HEK293 (cell line): ENCODE results near the gene ALPK3.

Experiments used
- CTCF ChIA-PET: fragments of 350-600 bp; formaldehyde crosslinking; extraction: SDS; loops from one replicate; lab custom pipeline; 2021; ENCODE audit warnings: antibody characterized with exemption; lab: Yijun Ruan, JAX
- POLR2A ChIA-PET: fragments of 300-600 bp; formaldehyde crosslinking; extraction: SDS; loops from one replicate; lab custom pipeline; 2020; ENCODE audit warnings: antibody characterized with exemption, inconsistent platforms; lab: Yijun Ruan, JAX
- H3K27ac ChIP-seq: fragments of 200-500 bp; sonication (Bioruptor generic); 2 replicates; pipeline ENCODE4 v1.5.1; 2014; ENCODE audit warnings: low read depth, low read length, control low read depth, inconsistent platforms; ENCODE audit errors: extremely low read depth
- H3K36me3 ChIP-seq, 2 experiments: fragments of 200-500 bp in 1 of 2; sonication (Bioruptor generic) in 1 of 2; 1 replicate in 1 of 2; 2 replicates in 1 of 2; pipeline ENCODE4 v1.5.1; 2014 to 2017; ENCODE audit warnings: inconsistent platforms in 2 of 2, low read length in 2 of 2; ENCODE audit not compliant: control insufficient read depth in 2 of 2, insufficient read depth in 1 of 2
- H3K4me1 ChIP-seq: fragments of 200-500 bp; sonication (Bioruptor generic); 2 replicates; pipeline ENCODE4 v1.5.1; 2014; ENCODE audit warnings: mild to moderate bottlenecking, low read length, inconsistent platforms; ENCODE audit not compliant: control insufficient read depth, insufficient read depth
- H3K4me3 ChIP-seq: 2 replicates; pipeline ENCODE4 v1.5.1; 2011; ENCODE audit warnings: low read depth, mild to moderate bottlenecking, control low read depth, low read length, moderate library complexity
- H3K9me3 ChIP-seq: fragments of 200-500 bp; sonication (Bioruptor generic); 2 replicates; pipeline ENCODE4 v1.5.1; 2014; ENCODE audit warnings: low read depth, low read length, inconsistent platforms; ENCODE audit not compliant: control insufficient read depth, insufficient read depth
- BCL11A ChIP-seq: fragments of 450-650 bp; formaldehyde crosslinking; IDR thresholded peaks from 2 replicates; pipeline ENCODE4 v1.5.1; 2016; ENCODE audit warnings: low read depth, missing biosample characterization, missing genetic modification characterization
- CTCF ChIP-seq: fragments of 450-650 bp; formaldehyde crosslinking; IDR thresholded peaks from 2 replicates; pipeline ENCODE4 v1.5.1; 2016; ENCODE audit warnings: missing biosample characterization, missing genetic modification characterization
- KLF7 ChIP-seq: fragments of 450-650 bp; formaldehyde crosslinking; IDR thresholded peaks from 2 replicates; pipeline ENCODE4 v1.5.1; 2016; ENCODE audit warnings: missing biosample characterization, missing genetic modification characterization, borderline replicate concordance
- MZF1 ChIP-seq: fragments of 450-650 bp; formaldehyde crosslinking; IDR thresholded peaks from 2 replicates; pipeline ENCODE4 v1.5.1; 2017; ENCODE audit warnings: missing biosample characterization, missing genetic modification characterization, borderline replicate concordance
- REPIN1 ChIP-seq: fragments of 450-650 bp; formaldehyde crosslinking; IDR thresholded peaks from 2 replicates; pipeline ENCODE4 v1.5.1; 2017; ENCODE audit warnings: missing biosample characterization, missing genetic modification characterization, low read depth
- SCRT1 ChIP-seq: fragments of 450-650 bp; formaldehyde crosslinking; IDR thresholded peaks from 2 replicates; pipeline ENCODE4 v1.5.1; 2016; ENCODE audit warnings: missing biosample characterization, missing genetic modification characterization, borderline replicate concordance
- ZBTB21 ChIP-seq: fragments of 450-650 bp; formaldehyde crosslinking; IDR thresholded peaks from 2 replicates; pipeline ENCODE4 v1.5.1; 2017; ENCODE audit warnings: missing biosample characterization, missing genetic modification characterization
- ZNF133 ChIP-seq: fragments of 450-650 bp; formaldehyde crosslinking; IDR thresholded peaks from 2 replicates; pipeline ENCODE4 v1.5.1; 2016; ENCODE audit warnings: missing biosample characterization, missing genetic modification characterization
- ZNF16 ChIP-seq: fragments of 450-650 bp; formaldehyde crosslinking; IDR thresholded peaks from 2 replicates; pipeline ENCODE4 v1.5.1; 2016; ENCODE audit warnings: low read depth, missing biosample characterization, missing genetic modification characterization
- ZNF169 ChIP-seq: fragments of 450-650 bp; formaldehyde crosslinking; IDR thresholded peaks from 2 replicates; pipeline ENCODE4 v1.5.1; 2016; ENCODE audit warnings: missing biosample characterization, missing genetic modification characterization
- ZNF239 ChIP-seq: fragments of 450-650 bp; formaldehyde crosslinking; IDR thresholded peaks from 2 replicates; pipeline ENCODE4 v1.5.1; 2016; ENCODE audit warnings: missing biosample characterization, missing genetic modification characterization
- ZNF302 ChIP-seq: fragments of 450-650 bp; formaldehyde crosslinking; IDR thresholded peaks from 2 replicates; pipeline ENCODE4 v1.5.1; 2016; ENCODE audit warnings: missing biosample characterization, missing genetic modification characterization, low read depth
- ZNF404 ChIP-seq: fragments of 450-650 bp; formaldehyde crosslinking; IDR thresholded peaks from 2 replicates; pipeline ENCODE4 v1.5.1; 2017; ENCODE audit warnings: missing biosample characterization, missing genetic modification characterization
- ZNF626 ChIP-seq: fragments of 450-650 bp; sonication (Bioruptor Pico); formaldehyde crosslinking; IDR thresholded peaks from 2 replicates; pipeline ENCODE4 v1.5.1; 2018; ENCODE audit warnings: missing biosample characterization, missing genetic modification characterization, inconsistent platforms
- ZNF664 ChIP-seq: fragments of 450-650 bp; formaldehyde crosslinking; IDR thresholded peaks from 2 replicates; pipeline ENCODE4 v1.5.1; 2016; ENCODE audit warnings: missing biosample characterization, missing genetic modification characterization
- ZNF704 ChIP-seq: fragments of 450-650 bp; formaldehyde crosslinking; IDR thresholded peaks from 2 replicates; pipeline ENCODE4 v1.5.1; 2016; ENCODE audit warnings: missing biosample characterization, missing genetic modification characterization
- ZSCAN30 ChIP-seq: fragments of 450-650 bp; IDR thresholded peaks from 2 replicates; pipeline ENCODE4 v1.5.1; 2018; ENCODE audit warnings: missing biosample characterization, mild to moderate bottlenecking, missing genetic modification characterization, moderate library complexity

ALPK3 gene

GRCh38 chr15:84891339-84891738, 74.2 kb downstream of the ALPK3 start:
- no peaks in the 10 kb centered on the region for H3K4me1 ChIP-seq
- TF ChIP-seq ZNF239 (tag by site-specific recombination) = no peak
- CTCF ChIA-PET = interaction anchor here (0.6 to 1.3 kb wide), 2 partner anchors 13 to 14 kb away, joined by 3 to 8 read pairs; no protein-coding TSS in a partner anchor
- H3K36me3 ChIP-seq = no peaks in the 10 kb centered on the region
- H3K27ac ChIP-seq = no peak overlapping the region
- no peak overlapping the region for H3K4me3 ChIP-seq
- POLR2A ChIA-PET = no interaction called here
- no peaks in the 10 kb centered on the region for H3K9me3 ChIP-seq

- H3K27ac ChIP-seq = no peak overlapping the region
- no peak for TF ChIP-seq REPIN1 (tag by site-specific recombination)
- TF ChIP-seq ZNF302 (tag by site-specific recombination) = no peak
- no peak for TF ChIP-seq CTCF (tag by site-specific recombination)
- TF ChIP-seq BCL11A = no peak
- TF ChIP-seq ZNF133 = no peak
- no peak for TF ChIP-seq ZNF16
- TF ChIP-seq ZNF404 (tag by site-specific recombination) = no peak
- no peak for TF ChIP-seq SCRT1 (tag by site-specific recombination)
- no peak for TF ChIP-seq ZBTB21 (tag by site-specific recombination)
- TF ChIP-seq ZNF626 (tag by site-specific recombination) = no peak
- TF ChIP-seq ZNF664 (tag by site-specific recombination) = no peak
- TF ChIP-seq KLF7 = no peak
- POLR2A ChIA-PET = interaction anchor here (0.6 kb wide), 1 partner anchor 13 kb away, joined by 3 read pairs; no protein-coding TSS in a partner anchor
- no peaks in the 10 kb centered on the region for H3K4me1 ChIP-seq
- H3K36me3 ChIP-seq = no peaks in the 10 kb centered on the region
- no peak overlapping the region for H3K4me3 ChIP-seq
- no peaks in the 10 kb centered on the region for H3K9me3 ChIP-seq
- CTCF ChIA-PET = no interaction called here
Measured at GRCh38 chr15:84892786-84893307, 75.7 kb downstream of the ALPK3 start.

DNA sequence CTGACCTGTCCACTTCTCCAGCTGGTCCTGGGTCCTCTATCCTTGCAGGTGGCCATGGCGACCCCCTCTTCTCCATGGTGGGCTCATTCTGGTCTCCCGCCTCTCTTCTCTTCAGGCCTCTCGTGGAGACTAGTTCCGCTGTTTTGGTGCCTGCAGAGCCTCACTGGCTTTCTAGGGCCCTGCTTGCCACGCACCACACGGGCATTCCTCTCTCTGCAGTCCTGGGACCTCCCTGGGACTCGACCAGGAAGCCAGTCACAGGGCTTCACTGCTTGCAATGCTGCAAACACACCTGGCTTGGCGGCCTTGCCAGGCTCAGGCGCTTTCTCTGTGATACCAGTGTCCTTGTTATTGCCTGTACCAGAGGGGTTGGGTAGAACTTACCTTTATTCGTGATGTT, 76.5 kb downstream of the ALPK3 start:
- ChIA-PET CTCF (no interaction called here), POLR2A (no interaction called here)
- H3K4me1 ChIP-seq = no peaks in the 10 kb centered on the region
- H3K27ac ChIP-seq = no peak overlapping the region
- H3K4me3 ChIP-seq = no peak overlapping the region
- H3K36me3 ChIP-seq = no peaks in the 10 kb centered on the region
- TF ChIP-seq ZSCAN30 (tag by site-specific recombination) = no peak
- TF ChIP-seq ZNF704 (tag by site-specific recombination) = no peak
- no peak for TF ChIP-seq MZF1 (tag by site-specific recombination)
- TF ChIP-seq ZNF169 = no peak
- no peak for TF ChIP-seq REPIN1 (tag by site-specific recombination)
- no peaks in the 10 kb centered on the region for H3K9me3 ChIP-seq
